CD8-positive, alpha-beta memory T cell (primary cell): ENCODE measurements around the gene ASTN2. TPM values are rescaled to one million over a fixed set of nuclear protein-coding genes. Genes with fewer than 3 reads are reported as not detected.

Source experiments
- CTCF ChIA-PET: fragments of 350-600 bp; sonication (Branson Sonifier 250); formaldehyde crosslinking; loops from one replicate; lab custom pipeline; 2021; ENCODE audit warnings: antibody characterized with exemption; lab: Charles Lee
- POLR2A ChIA-PET: fragments of 350-600 bp; sonication (Branson Sonifier 250); formaldehyde crosslinking; loops from one replicate; lab custom pipeline; 2021; ENCODE audit warnings: antibody characterized with exemption; lab: Charles Lee
- DNase-seq, 5 donors: peaks; one replicate each; pipeline versions ENCODE4 v3.0.0 to v3.0.0-alpha.2; 2020 to 2022; ENCODE audit warnings: mixed read lengths in 1 of 5
- H3K27ac ChIP-seq: one replicate; pipeline ENCODE4 v1.7.0; 2013; ENCODE audit warnings: low read depth, mild to moderate bottlenecking, low read length, moderate library complexity
- H3K27me3 ChIP-seq: 2 replicates; pipeline ENCODE4 v1.7.0; 2013; ENCODE audit warnings: low read length, mild to moderate bottlenecking; ENCODE audit not compliant: insufficient read depth, poor library complexity, severe bottlenecking
- H3K36me3 ChIP-seq: 2 replicates; pipeline ENCODE4 v1.7.0; 2013; ENCODE audit warnings: mild to moderate bottlenecking, low read length, moderate library complexity; ENCODE audit not compliant: insufficient read depth
- H3K4me1 ChIP-seq: 2 replicates; pipeline ENCODE4 v1.7.0; 2013; ENCODE audit warnings: mild to moderate bottlenecking, low read length, moderate library complexity; ENCODE audit not compliant: insufficient read depth
- H3K4me3 ChIP-seq: 2 replicates; pipeline ENCODE4 v1.7.0; 2013; ENCODE audit warnings: mild to moderate bottlenecking, low read length
- H3K9me3 ChIP-seq: 2 replicates; pipeline ENCODE4 v1.7.0; 2013; ENCODE audit warnings: mild to moderate bottlenecking, low read length
- H3K27ac Mint-ChIP-seq, 8 donors: one replicate each; pipeline ENCODE4 v1.8.0; 2020 to 2021; ENCODE audit warnings: mixed read lengths in 8 of 8, mild to moderate bottlenecking in 6 of 8, inconsistent platforms in 3 of 8, moderate library complexity in 3 of 8
- H3K27me3 Mint-ChIP-seq, 2 donors: one replicate each; pipeline ENCODE4 v1.8.0; 2020 to 2021; ENCODE audit warnings: mixed read lengths in 2 of 2, mild to moderate bottlenecking in 1 of 2, moderate library complexity in 1 of 2
- H3K36me3 Mint-ChIP-seq, 3 donors: one replicate each; pipeline ENCODE4 v1.8.0; 2020 to 2021; ENCODE audit warnings: mixed read lengths in 3 of 3, inconsistent platforms in 1 of 3, mild to moderate bottlenecking in 1 of 3
- H3K4me1 Mint-ChIP-seq, 3 donors: one replicate each; pipeline ENCODE4 v1.8.0; 2020 to 2021; ENCODE audit warnings: mixed read lengths in 3 of 3, inconsistent platforms in 1 of 3, mild to moderate bottlenecking in 1 of 3
- H3K4me3 Mint-ChIP-seq, 7 donors: one replicate each; pipeline ENCODE4 v1.8.0; 2020 to 2021; ENCODE audit warnings: mixed read lengths in 7 of 7, mild to moderate bottlenecking in 6 of 7, moderate library complexity in 4 of 7, inconsistent platforms in 2 of 7
- H3K9me3 Mint-ChIP-seq, 5 donors: one replicate each; pipeline ENCODE4 v1.8.0; 2020 to 2022; ENCODE audit warnings: mixed read lengths in 5 of 5, mild to moderate bottlenecking in 3 of 5, moderate library complexity in 2 of 5, inconsistent platforms in 1 of 5
- polyA plus RNA-seq: library from polyadenylated mRNA; unstranded; fragments of 300-500 nt; fragmentation: Illumina TruSeq; gene quantifications from one replicate; pipeline ENCODE4 v1.2.3, GENCODE V29; 2021
- total RNA-seq, 2 experiments: library from RNA; stranded (reverse); gene quantifications; one replicate each; pipeline ENCODE4 v1.2.3, GENCODE V29; 2021

Gene ASTN2
- total and polyA plus RNA-seq, 3 experiments from 2014 or later, result 4.1 to 4.8 (median 4.2) TPM

DNA sequence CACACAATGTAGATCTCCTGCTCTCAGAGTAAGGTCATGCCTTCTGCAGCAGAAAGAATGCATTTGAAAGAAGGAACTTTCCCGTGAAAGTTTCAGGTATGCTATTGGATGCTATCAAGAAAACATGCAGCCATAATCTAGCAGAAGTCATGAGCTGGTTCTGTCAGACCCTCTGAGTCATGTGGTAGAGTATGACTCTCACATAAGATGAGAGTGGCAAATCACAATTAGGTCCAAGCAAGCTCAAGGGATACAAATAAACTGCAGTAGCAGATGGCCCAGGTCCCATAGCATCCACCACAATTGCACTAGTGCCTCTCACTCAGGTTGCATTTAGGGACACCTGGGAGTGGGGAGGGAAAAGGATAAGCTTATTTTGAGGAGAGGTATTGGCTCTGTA lies 292.8 kb downstream of the ASTN2 start:
- Mint-ChIP-seq H3K9me3 (peaks cover 0 to 4% (median 1%) of the 10 kb centered on the region in 5 donors), H3K4me1 (no peaks in the 10 kb centered on the region), H3K4me3 (no peak overlapping the region), H3K36me3 (no peaks in the 10 kb centered on the region), H3K27ac (no peak overlapping the region), H3K27me3 (no peaks in the 10 kb centered on the region)
- Histone ChIP-seq H3K27ac (no peak overlapping the region), H3K4me1 (no peaks in the 10 kb centered on the region), H3K36me3 (no peaks in the 10 kb centered on the region), H3K9me3 (no peaks in the 10 kb centered on the region), H3K4me3 (no peak overlapping the region), H3K27me3 (no peaks in the 10 kb centered on the region)
- ChIA-PET CTCF (no interaction called here), POLR2A (no interaction called here)
- DNase-seq, result no peak

DNA sequence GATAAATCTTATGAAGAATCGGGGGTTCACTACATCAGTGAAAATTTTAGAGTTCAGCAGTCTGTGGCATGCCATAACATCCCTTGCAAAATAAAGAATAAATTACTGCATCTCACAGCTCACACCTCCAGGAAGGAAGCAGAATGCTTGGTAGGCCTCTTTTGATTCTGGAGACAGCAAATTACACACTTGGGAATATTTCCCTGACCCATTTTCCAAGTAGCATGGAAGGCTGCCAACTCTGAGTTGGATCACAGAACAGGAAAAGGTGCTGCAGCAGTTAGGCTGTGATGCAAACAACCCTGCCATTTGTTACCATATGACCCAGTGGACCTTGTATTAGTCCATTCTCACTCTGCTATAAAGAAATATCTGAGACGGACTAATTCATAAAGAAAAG lies 293.5 kb downstream of the ASTN2 start:
- Histone ChIP-seq H3K4me3 (no peak overlapping the region), H3K27ac (no peak overlapping the region), H3K36me3 (no peaks in the 10 kb centered on the region), H3K9me3 (no peaks in the 10 kb centered on the region), H3K27me3 (no peaks in the 10 kb centered on the region), H3K4me1 (no peaks in the 10 kb centered on the region)
- H3K4me3 Mint-ChIP-seq, result no peak overlapping the region
- ChIA-PET POLR2A (no interaction called here), CTCF (no interaction called here)
- peaks cover 0 to 4% (median 3%) of the 10 kb centered on the region in 5 donors for H3K9me3 Mint-ChIP-seq
- H3K36me3 Mint-ChIP-seq, result no peaks in the 10 kb centered on the region
- H3K27ac Mint-ChIP-seq, result no peak overlapping the region
- no peak for DNase-seq
- no peaks in the 10 kb centered on the region for H3K27me3 Mint-ChIP-seq
- H3K4me1 Mint-ChIP-seq, result no peaks in the 10 kb centered on the region

DNA sequence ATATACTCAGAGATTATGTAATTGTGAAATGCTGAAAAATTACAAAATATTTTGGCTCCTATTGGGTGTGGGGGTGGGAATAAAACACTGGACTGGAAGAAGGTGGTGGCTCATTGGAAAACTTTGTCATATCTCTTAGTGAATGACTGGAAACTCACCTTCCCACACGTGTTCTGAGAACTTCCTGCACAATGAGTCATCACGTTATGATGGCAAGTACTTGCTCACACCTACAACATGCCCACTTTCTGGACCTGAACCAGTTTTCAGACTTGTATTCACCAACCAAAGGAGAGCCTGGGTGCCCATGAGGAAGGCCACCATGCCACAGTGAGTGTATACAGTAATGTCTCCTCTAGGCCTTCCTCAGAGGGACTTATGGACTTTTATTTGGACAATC lies 294.8 kb downstream of the ASTN2 start:
- DNase-seq, result no peak
- Histone ChIP-seq H3K27me3 (no peaks in the 10 kb centered on the region), H3K4me3 (no peak overlapping the region), H3K27ac (no peak overlapping the region), H3K9me3 (no peaks in the 10 kb centered on the region), H3K4me1 (no peaks in the 10 kb centered on the region), H3K36me3 (no peaks in the 10 kb centered on the region)
- Mint-ChIP-seq H3K9me3 (peaks cover 0 to 5% (median 3%) of the 10 kb centered on the region in 5 donors), H3K4me1 (no peaks in the 10 kb centered on the region), H3K27ac (no peak overlapping the region), H3K36me3 (no peaks in the 10 kb centered on the region), H3K27me3 (no peaks in the 10 kb centered on the region), H3K4me3 (no peak overlapping the region)
- ChIA-PET POLR2A (no interaction called here), CTCF (no interaction called here)

DNA sequence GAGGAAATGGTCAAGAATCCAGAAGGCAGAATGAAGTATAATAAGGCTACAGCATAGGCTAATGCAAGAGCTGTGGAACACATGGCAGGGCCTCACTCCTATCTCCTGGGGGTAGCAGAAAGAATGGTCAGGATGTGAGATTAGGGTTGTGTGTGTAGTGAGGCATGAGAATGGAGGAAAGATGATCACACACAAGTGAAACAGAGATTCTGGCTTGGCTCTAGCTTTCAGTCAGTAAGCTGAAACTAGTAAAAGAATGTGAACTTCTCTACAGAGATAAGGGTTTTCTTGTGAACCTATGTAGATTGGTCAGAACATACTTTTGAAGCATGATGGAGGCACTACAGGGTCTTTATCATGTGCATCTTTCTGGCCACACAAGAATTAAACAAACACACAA lies 298.8 kb downstream of the ASTN2 start:
- peaks cover 0 to 11% (median 3%) of the 10 kb centered on the region in 5 donors for H3K9me3 Mint-ChIP-seq
- Histone ChIP-seq H3K27ac (no peak overlapping the region), H3K36me3 (no peaks in the 10 kb centered on the region), H3K4me1 (no peaks in the 10 kb centered on the region), H3K27me3 (no peaks in the 10 kb centered on the region), H3K9me3 (no peaks in the 10 kb centered on the region), H3K4me3 (no peak overlapping the region)
- CTCF ChIA-PET, result no interaction called here
- no peak overlapping the region for H3K27ac Mint-ChIP-seq
- no peaks in the 10 kb centered on the region for H3K27me3 Mint-ChIP-seq
- H3K4me3 Mint-ChIP-seq, result no peak overlapping the region
- no peaks in the 10 kb centered on the region for H3K36me3 Mint-ChIP-seq
- POLR2A ChIA-PET, result no interaction called here
- no peak for DNase-seq
- no peaks in the 10 kb centered on the region for H3K4me1 Mint-ChIP-seq

DNA sequence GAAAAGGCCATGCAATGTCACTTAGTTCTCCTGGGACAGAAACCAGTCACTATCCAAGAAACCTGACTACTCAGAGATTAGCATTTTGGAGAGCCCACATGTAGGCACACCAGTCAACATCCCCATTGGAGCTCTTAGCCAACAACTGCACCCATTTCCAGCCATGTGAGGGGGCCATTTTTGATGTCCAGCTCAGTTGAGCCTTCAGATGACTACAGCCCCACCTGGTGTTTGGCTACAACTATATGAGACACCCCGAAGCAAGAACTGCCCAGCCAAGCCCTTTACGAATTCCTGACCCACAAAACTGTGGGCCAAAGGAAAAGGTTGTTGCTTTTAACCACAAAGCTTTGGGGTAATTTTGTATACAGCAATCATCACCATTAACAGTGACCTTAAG lies 300.1 kb downstream of the ASTN2 start:
- H3K4me3 Mint-ChIP-seq, result peak overlapping the region in 1 of 7 donors; percentile 10
- H3K36me3 Mint-ChIP-seq, result no peaks in the 10 kb centered on the region
- H3K9me3 Mint-ChIP-seq, result peaks cover 0 to 9% (median 3%) of the 10 kb centered on the region in 5 donors
- Histone ChIP-seq H3K36me3 (no peaks in the 10 kb centered on the region), H3K4me3 (no peak overlapping the region), H3K27me3 (no peaks in the 10 kb centered on the region), H3K27ac (no peak overlapping the region), H3K4me1 (no peaks in the 10 kb centered on the region), H3K9me3 (no peaks in the 10 kb centered on the region)
- ChIA-PET CTCF (no interaction called here), POLR2A (no interaction called here)
- no peaks in the 10 kb centered on the region for H3K4me1 Mint-ChIP-seq
- no peaks in the 10 kb centered on the region for H3K27me3 Mint-ChIP-seq
- DNase-seq, result no peak
- no peak overlapping the region for H3K27ac Mint-ChIP-seq

DNA sequence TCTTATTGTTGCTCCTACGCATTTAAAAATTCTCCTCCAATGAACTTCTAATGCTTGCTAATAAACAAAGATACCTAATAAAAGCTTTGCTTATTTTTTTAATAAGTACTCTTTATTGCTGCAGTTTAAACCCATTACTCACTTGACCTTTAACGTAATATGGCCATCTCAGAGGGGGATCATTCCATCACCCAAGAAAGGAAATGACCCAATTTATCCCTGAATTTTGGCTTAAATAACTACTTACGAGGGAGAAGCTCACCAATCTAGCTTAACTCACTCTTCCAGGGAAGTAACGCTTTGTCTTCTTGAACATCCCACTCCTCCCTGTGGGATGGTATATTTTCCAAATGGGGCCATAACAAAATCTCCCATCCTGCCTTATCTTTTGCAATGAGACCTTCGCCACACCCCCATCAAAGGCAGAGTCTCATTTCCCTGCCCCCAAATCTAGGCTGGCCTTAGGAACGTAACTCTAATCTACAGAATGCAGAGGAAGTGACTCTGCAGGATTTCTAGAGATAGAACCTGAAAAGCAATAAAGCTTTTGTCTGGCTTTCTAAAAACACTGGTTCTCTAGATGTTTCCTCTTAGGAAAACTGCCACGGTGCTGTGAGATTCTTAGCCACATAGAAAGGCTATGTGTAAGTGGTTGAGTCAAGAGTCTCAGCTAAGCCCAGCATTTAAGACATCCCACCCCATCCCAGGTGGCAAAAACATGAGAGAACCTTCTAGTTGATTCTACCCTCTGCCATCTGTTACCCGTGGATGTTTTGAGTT lies 310.0 kb downstream of the ASTN2 start:
- Histone ChIP-seq H3K9me3 (no peaks in the 10 kb centered on the region), H3K4me3 (no peak overlapping the region), H3K27ac (no peak overlapping the region), H3K27me3 (no peaks in the 10 kb centered on the region), H3K4me1 (no peaks in the 10 kb centered on the region), H3K36me3 (no peaks in the 10 kb centered on the region)
- Mint-ChIP-seq H3K27ac (no peak overlapping the region), H3K27me3 (no peaks in the 10 kb centered on the region), H3K4me3 (no peak overlapping the region), H3K9me3 (peaks cover 0 to 4% (median 0%) of the 10 kb centered on the region in 5 donors), H3K36me3 (no peaks in the 10 kb centered on the region), H3K4me1 (no peaks in the 10 kb centered on the region)
- POLR2A ChIA-PET, result interaction anchor here (0.6 kb wide), 1 partner anchor 1035 kb away, joined by 5 read pairs; no protein-coding TSS in a partner anchor
- CTCF ChIA-PET, result no interaction called here
- DNase-seq, result no peak

DNA sequence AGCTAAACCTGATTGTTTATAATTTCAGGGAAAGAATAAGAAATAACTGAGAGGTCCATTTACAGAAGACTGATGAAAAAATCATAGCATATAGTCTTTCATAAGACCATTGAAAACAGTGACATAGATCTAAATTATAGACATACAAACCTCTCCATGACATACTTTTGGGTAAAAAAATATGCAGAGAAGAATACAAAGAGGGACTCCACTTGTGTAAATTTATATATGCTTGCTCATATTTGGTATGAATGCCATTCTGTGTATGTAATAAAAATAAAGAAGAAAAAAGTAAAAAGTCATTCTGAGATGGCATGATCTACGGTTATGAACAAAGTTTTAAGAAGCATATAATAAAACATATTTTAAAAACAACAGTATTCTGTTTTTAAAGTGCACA lies 310.7 kb downstream of the ASTN2 start:
- H3K27ac Mint-ChIP-seq, result no peak overlapping the region
- no peak for DNase-seq
- H3K27me3 ChIP-seq, result no peaks in the 10 kb centered on the region
- H3K4me1 Mint-ChIP-seq, result no peaks in the 10 kb centered on the region
- no peak overlapping the region for H3K27ac ChIP-seq
- H3K4me1 ChIP-seq, result no peaks in the 10 kb centered on the region
- peaks cover 0 to 4% (median 0%) of the 10 kb centered on the region in 5 donors for H3K9me3 Mint-ChIP-seq
- no peaks in the 10 kb centered on the region for H3K9me3 ChIP-seq
- no peaks in the 10 kb centered on the region for H3K36me3 ChIP-seq
- no peak overlapping the region for H3K4me3 ChIP-seq
- H3K27me3 Mint-ChIP-seq, result no peaks in the 10 kb centered on the region
- no peaks in the 10 kb centered on the region for H3K36me3 Mint-ChIP-seq
- H3K4me3 Mint-ChIP-seq, result no peak overlapping the region
- ChIA-PET POLR2A (no interaction called here), CTCF (no interaction called here)

DNA sequence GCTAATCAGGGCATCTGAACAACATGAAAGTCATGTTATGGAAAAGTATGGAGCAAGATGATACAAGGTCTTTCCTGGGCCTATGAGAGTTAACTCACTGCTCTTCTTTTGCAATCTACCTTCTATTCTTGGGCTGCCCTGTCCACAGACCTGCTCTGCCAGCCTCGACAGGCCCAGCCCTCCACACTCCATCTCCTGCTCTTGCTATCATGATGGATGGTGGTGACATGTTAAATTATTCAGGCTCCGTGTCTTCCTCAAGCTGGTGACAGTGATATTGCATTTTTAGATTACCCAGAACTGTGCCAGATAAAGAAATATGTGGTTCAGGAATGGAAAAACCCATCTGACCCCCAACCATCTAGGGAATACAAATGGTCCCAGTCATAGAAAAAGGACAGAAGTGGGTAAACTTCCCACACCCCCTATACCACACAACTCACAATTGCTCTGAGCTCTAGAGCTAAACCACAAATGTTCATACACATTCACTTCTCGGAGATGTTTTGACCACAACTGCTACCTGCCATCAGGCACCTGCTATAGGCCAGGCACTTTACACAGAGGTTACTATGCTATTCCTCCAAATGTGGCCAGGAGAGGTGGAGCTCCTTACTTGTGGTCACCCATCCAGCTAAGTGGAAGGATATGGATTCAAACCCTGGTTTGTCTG lies 311.3 kb downstream of the ASTN2 start:
- Histone ChIP-seq H3K27me3 (no peaks in the 10 kb centered on the region), H3K27ac (no peak overlapping the region), H3K4me1 (no peaks in the 10 kb centered on the region), H3K9me3 (no peaks in the 10 kb centered on the region), H3K36me3 (no peaks in the 10 kb centered on the region), H3K4me3 (no peak overlapping the region)
- H3K36me3 Mint-ChIP-seq, result no peaks in the 10 kb centered on the region
- CTCF ChIA-PET, result no interaction called here
- H3K9me3 Mint-ChIP-seq, result peaks cover 0 to 4% (median 0%) of the 10 kb centered on the region in 5 donors
- POLR2A ChIA-PET, result no interaction called here
- DNase-seq, result no peak
- H3K27me3 Mint-ChIP-seq, result no peaks in the 10 kb centered on the region
- no peak overlapping the region for H3K4me3 Mint-ChIP-seq
- H3K4me1 Mint-ChIP-seq, result no peaks in the 10 kb centered on the region
- H3K27ac Mint-ChIP-seq, result no peak overlapping the region
